GM23248 (cell line): ENCODE data around the gene BSCL2.

Experiments
- EZH2 ChIP-seq: fragments of 200-600 bp; sonication (generic); IDR thresholded peaks from 2 replicates; pipeline ENCODE4 v1.6.1; 2018; ENCODE audit warnings: antibody characterized with exemption, mild to moderate bottlenecking; ENCODE audit not compliant: insufficient read depth, poor library complexity, severe bottlenecking
- EZH2phosphoT487 ChIP-seq: fragments of 200-600 bp; sonication (generic); IDR thresholded peaks from 2 replicates; pipeline ENCODE4 v1.6.1; 2018; ENCODE audit warnings: antibody characterized with exemption, moderate library complexity, mild to moderate bottlenecking, low read depth; ENCODE audit not compliant: insufficient read depth

DNA sequence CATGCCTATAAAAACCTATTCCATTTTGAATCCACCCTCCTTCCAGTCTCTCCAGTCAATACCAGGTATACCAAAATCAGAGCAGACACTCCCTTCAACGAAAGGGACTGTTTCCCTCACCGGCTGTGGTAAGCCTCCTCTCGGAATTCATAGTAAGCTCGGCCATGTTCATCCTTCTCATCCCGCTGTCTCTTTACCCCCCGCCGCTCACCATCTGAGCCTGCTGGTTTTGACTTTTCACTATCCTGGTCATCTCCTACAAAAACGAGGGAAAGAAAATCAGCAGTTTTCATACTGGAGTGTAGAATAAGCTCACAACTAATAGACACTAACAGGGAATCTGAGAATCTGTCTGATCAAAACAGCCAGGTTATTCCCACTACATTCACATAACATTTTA is 16.9 kb upstream of the BSCL2 start:
- TF ChIP-seq EZH2 = no peak
- TF ChIP-seq EZH2phosphoT487 = no peak
